ENCODE results near the gene DRGX. TPM values are rescaled to one million over a fixed set of nuclear protein-coding genes. Genes with fewer than 3 reads are reported as not detected.
A peak's percentile ranks its signal among the peaks of the same experiment; 100 is the strongest.

Gene DRGX
- total RNA-seq, 1 donor from 2014 or later: not detected

DNA sequence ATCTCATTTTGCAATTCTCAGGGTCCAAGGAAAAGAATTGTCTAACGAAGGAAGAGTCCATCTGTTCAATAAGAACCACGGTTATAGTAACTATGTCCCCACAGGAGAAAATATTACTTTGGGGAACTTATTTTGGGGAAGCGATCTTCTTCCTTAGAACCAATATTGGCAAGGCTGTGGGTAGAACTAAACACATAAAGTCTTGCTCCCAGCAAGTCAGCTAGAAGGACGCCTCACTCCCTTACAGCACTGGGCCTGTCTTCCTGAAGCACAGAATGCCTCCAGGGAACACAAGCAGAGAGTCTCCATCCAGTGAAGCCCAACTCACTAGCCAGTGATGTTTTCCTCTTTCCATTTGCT is 66.8 kb downstream of the DRGX start:
- Mint-ChIP-seq H3K36me3 (ENCODE audit: low read depth, unreplicated experiment) (no peaks in the 10 kb centered on the region), H3K4me1 (ENCODE audit: unreplicated experiment) (peaks cover 15% of the 10 kb centered on the region), H3K9me3 (ENCODE audit: unreplicated experiment) (no peaks in the 10 kb centered on the region), H3K4me3 (ENCODE audit: unreplicated experiment) (no peak overlapping the region), H3K27me3 (ENCODE audit: unreplicated experiment) (peaks cover 6% of the 10 kb centered on the region), H3K27ac (ENCODE audit: unreplicated experiment) (no peak overlapping the region)
- TF ChIP-seq, protein P1, sequence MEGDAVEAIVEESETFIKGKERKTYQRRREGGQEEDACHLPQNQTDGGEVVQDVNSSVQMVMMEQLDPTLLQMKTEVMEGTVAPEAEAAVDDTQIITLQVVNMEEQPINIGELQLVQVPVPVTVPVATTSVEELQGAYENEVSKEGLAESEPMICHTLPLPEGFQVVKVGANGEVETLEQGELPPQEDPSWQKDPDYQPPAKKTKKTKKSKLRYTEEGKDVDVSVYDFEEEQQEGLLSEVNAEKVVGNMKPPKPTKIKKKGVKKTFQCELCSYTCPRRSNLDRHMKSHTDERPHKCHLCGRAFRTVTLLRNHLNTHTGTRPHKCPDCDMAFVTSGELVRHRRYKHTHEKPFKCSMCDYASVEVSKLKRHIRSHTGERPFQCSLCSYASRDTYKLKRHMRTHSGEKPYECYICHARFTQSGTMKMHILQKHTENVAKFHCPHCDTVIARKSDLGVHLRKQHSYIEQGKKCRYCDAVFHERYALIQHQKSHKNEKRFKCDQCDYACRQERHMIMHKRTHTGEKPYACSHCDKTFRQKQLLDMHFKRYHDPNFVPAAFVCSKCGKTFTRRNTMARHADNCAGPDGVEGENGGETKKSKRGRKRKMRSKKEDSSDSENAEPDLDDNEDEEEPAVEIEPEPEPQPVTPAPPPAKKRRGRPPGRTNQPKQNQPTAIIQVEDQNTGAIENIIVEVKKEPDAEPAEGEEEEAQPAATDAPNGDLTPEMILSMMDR (IDR thresholded peaks at IDR 0.05; ENCODE audit: unreplicated experiment): no peak
- no peak for DNase-seq (ENCODE audit: low spot score)

DNA sequence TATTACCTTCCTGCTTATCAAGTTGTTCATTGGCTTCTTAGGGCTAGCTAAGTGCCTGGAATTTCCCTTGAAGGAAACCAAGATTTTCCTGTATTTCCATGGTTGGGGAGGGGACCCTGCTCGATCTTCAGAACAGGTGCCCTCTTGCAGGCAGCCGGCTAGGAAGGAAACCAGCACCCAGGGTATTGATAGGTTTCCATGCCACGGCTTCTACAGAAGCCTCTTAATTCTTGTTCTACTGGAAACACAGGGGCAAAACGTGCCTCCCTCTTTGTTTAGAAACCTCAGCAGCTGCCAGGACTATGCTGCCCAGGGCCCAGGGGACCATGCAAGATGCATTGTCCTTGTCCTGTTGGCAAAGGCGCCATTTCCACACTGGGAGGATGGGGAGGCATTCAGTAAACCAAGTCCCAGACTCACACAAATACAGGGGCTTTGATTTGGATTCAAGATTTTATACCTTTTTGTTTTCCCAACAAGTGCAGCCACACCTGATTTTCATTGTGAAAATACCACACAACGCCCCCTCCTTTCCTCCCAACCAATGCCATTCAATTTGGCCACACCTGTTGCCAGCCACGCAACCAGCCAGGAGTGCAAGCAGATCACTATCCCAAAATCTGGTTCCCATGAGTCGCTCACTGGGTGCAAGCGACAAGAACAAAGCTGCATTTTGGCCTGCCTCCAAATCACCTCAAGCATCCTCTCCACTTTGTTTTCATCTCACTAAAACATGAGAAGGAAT is 67.3 kb downstream of the DRGX start:
- Mint-ChIP-seq H3K4me1 (ENCODE audit: unreplicated experiment) (peaks cover 17% of the 10 kb centered on the region), H3K27me3 (ENCODE audit: unreplicated experiment) (peaks cover 5% of the 10 kb centered on the region), H3K4me3 (ENCODE audit: unreplicated experiment) (no peak overlapping the region), H3K9me3 (ENCODE audit: unreplicated experiment) (no peaks in the 10 kb centered on the region), H3K36me3 (ENCODE audit: low read depth, unreplicated experiment) (no peaks in the 10 kb centered on the region), H3K27ac (ENCODE audit: unreplicated experiment) (no peak overlapping the region)
- no peak for DNase-seq (ENCODE audit: low spot score)
- TF ChIP-seq, protein P1 (IDR thresholded peaks at IDR 0.05; ENCODE audit: unreplicated experiment): no peak

DNA sequence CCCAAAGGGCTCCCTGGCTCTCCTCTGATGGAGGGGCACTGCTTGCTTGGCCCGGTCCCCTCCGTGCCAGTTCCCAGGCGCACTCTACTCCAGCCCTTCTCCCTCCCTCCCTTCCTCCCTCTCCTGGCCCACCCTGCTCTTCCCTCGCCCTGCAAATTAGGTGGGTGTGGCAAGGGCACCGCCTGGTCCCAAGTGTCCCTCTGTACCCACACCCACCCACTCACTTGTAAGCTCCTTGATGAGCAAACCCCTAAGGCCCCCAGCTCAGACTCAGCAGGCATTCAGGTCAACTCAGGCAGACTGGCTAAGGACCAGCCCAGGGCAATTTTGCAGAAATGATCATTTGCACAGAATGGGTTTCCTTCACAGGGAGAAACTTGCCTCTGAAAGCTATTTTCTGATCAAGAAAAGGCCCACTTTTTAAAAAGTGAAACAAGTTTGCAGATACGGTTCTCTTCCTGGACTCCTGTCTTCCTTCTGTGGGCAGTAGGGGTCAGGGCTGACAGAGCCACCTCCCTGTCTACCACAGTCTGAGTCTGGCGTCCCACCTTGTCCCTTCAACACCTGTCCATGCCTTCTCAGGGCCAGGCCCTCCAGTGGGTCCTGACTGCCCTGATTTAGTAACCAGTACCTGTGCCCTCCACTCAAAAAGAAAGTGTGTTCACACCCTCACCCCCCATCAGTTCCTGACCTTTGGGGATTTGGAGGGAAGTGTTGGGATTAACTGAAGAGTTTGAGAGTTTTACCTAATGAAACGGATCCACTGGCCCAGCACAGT is 68.7 kb downstream of the DRGX start:
- no peak for DNase-seq (ENCODE audit: low spot score)
- peaks cover 3% of the 10 kb centered on the region for H3K27me3 Mint-ChIP-seq (ENCODE audit: unreplicated experiment)
- TF ChIP-seq, protein P1 (IDR thresholded peaks at IDR 0.05; ENCODE audit: unreplicated experiment): no peak
- H3K27ac Mint-ChIP-seq (ENCODE audit: unreplicated experiment): peak overlapping the region; percentile 39
- H3K36me3 Mint-ChIP-seq (ENCODE audit: low read depth, unreplicated experiment): no peaks in the 10 kb centered on the region
- H3K4me1 Mint-ChIP-seq (ENCODE audit: unreplicated experiment): peaks cover 19% of the 10 kb centered on the region
- H3K9me3 Mint-ChIP-seq (ENCODE audit: unreplicated experiment): no peaks in the 10 kb centered on the region
- no peak overlapping the region for H3K4me3 Mint-ChIP-seq (ENCODE audit: unreplicated experiment)

DNA sequence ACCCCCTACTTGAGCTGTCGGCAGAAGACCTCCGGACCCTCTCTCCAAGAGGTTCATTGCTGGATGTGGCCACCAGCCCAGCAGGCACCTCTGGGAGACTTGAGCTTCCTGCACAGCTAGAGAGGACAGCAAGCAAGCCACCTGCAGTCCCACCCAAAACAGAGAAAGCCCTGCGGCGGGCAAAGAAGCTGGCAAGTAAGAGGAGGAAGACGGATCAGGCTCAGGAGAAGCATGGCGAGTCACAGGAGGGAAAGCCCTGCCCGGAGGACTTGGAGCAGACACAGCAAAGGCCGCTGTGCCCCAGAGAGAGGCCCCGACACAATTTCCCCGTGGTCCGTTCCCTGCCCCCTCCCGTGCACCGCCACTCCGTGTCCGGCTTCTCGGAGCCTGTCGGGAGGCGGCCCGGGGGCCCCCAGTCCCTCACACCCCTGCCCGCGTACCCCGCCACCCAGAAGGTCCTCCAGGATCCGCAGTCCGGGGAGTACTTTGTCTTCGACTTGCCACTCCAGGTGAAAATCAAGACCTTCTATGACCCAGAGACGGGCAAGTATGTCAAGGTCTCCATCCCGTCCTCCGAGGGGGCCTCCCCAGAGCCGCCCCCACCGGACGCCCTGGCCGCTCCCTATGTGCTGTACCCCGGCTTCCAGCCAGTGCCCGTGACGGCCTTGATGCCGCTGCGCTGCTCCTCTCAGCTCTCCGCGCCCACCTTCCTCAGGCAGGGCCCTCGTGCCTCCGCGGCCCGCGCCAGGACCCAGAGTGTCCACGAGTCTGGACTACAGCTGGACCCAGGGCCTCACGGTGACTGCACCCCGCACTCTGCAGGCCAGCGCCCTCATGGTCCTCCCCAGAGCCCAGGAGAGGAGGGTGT is 69.7 kb downstream of the DRGX start:
- Mint-ChIP-seq H3K27me3 (ENCODE audit: unreplicated experiment) (peaks cover 3% of the 10 kb centered on the region), H3K4me3 (ENCODE audit: unreplicated experiment) (no peak overlapping the region), H3K9me3 (ENCODE audit: unreplicated experiment) (no peaks in the 10 kb centered on the region), H3K27ac (ENCODE audit: unreplicated experiment) (no peak overlapping the region), H3K36me3 (ENCODE audit: low read depth, unreplicated experiment) (no peaks in the 10 kb centered on the region), H3K4me1 (ENCODE audit: unreplicated experiment) (peaks cover 19% of the 10 kb centered on the region)
- DNase-seq (ENCODE audit: low spot score): no peak
- TF ChIP-seq, protein P1 (IDR thresholded peaks at IDR 0.05; ENCODE audit: unreplicated experiment): no peak

Data from endothelial cell (in vitro differentiated cells).